Measurements from ENCODE around the gene CCDC134.
"Not testable (repeated sequence)": the region's sequence is repeated elsewhere in the genome, so short reads cannot be mapped to it uniquely, and the experiment has no call there.

The CCDC134 gene

GRCh38 chr22:41845380-41846267 is 45.1 kb downstream of the CCDC134 start:
- no peak for DNase-seq

GRCh38 chr22:41846268-41846987 is 45.9 kb downstream of the CCDC134 start:
- DNase-seq: no peak

GRCh38 chr22:41847300-41847699 is 46.8 kb downstream of the CCDC134 start:
- DNase-seq: peak; percentile 23

GRCh38 chr22:41848468-41848867 is 48.0 kb downstream of the CCDC134 start:
- no peak for DNase-seq

GRCh38 chr22:41856469-41856868 is 56.0 kb downstream of the CCDC134 start:
- no peak for DNase-seq

GRCh38 chr22:41857155-41857859 is 56.8 kb downstream of the CCDC134 start:
- no peak for DNase-seq

- no peak for DNase-seq
Observed at GRCh38 chr22:41857860-41858199, 57.4 kb downstream of the CCDC134 start.

- no peak for DNase-seq
Observed at GRCh38 chr22:41862160-41862529, 61.7 kb downstream of the CCDC134 start.

GRCh38 chr22:41862530-41863266 is 62.2 kb downstream of the CCDC134 start:
- DNase-seq: no peak

- no peak for DNase-seq
Observed at GRCh38 chr22:41863472-41863871, 63.0 kb downstream of the CCDC134 start.

- no peak for DNase-seq
Observed at GRCh38 chr22:41868556-41868955, 68.1 kb downstream of the CCDC134 start.

- DNase-seq: not testable (repeated sequence)
Observed at GRCh38 chr22:41870081-41870480, 69.6 kb downstream of the CCDC134 start.

- no peak for DNase-seq
Observed at GRCh38 chr22:41870786-41871185, 70.3 kb downstream of the CCDC134 start.

GRCh38 chr22:41873391-41873790 is 72.9 kb downstream of the CCDC134 start:
- DNase-seq: no peak

GRCh38 chr22:41874090-41874489 is 73.6 kb downstream of the CCDC134 start:
- no peak for DNase-seq

- no peak for DNase-seq
Observed at GRCh38 chr22:41875531-41876270, 75.2 kb downstream of the CCDC134 start.

Data from NCI-H510A treated with DMSO at 0.1 percent for 48 hours (cell line).